PFSK-1 (cell line): Measurements from ENCODE around the gene TEX51.

Experiments used
- REST ChIP-seq, 2 experiments: IDR thresholded peaks; 2 replicates each; pipeline versions ENCODE4 v1.6.1 to v1.8.0; 2011 to 2012; ENCODE audit warnings: low read depth in 2 of 2, low read length in 2 of 2, control low read depth in 1 of 2, inconsistent platforms in 1 of 2, mild to moderate bottlenecking in 1 of 2, moderate library complexity in 1 of 2; ENCODE audit not compliant: insufficient read depth in 1 of 2
- TAF1 ChIP-seq: IDR thresholded peaks from 2 replicates; pipeline ENCODE4 v1.6.1; 2012; ENCODE audit warnings: low read length, control low read depth, borderline replicate concordance; ENCODE audit not compliant: insufficient read depth

GRCh38 chr2:126879348-126880298, 19.1 kb upstream of the TEX51 start:
- no peak for TF ChIP-seq TAF1
- no peak for TF ChIP-seq REST (IDR thresholded peaks at IDR 0.05; ENCODE audit: insufficient read depth in 1 of 2, low read depth in 2 of 2, low read length in 2 of 2)
